IPS-20b (cell line): ENCODE measurements around the gene ARFRP1.

Experiments
- H3K27ac ChIP-seq: one replicate; pipeline ENCODE4 v1.5.1; 2013; ENCODE audit warnings: low read length
- H3K27me3 ChIP-seq: 2 replicates; pipeline ENCODE4 v1.6.1; 2013; ENCODE audit warnings: mild to moderate bottlenecking, low read length, inconsistent platforms; ENCODE audit not compliant: insufficient read depth
- H3K36me3 ChIP-seq: 2 replicates; pipeline ENCODE4 v1.6.1; 2013; ENCODE audit warnings: low read depth, mild to moderate bottlenecking, inconsistent platforms, low read length, moderate library complexity; ENCODE audit not compliant: insufficient read depth
- H3K4me1 ChIP-seq: 2 replicates; pipeline ENCODE4 v1.6.1; 2013; ENCODE audit warnings: mild to moderate bottlenecking, control low read depth, inconsistent platforms, low read length, moderate library complexity; ENCODE audit not compliant: insufficient read depth
- H3K4me3 ChIP-seq: 2 replicates; pipeline ENCODE4 v1.5.1; 2013; ENCODE audit warnings: mild to moderate bottlenecking, low read length, inconsistent platforms
- H3K9ac ChIP-seq: 2 replicates; pipeline ENCODE4 v1.6.1; 2013; ENCODE audit warnings: low read depth, mild to moderate bottlenecking, inconsistent platforms, low read length, moderate library complexity
- H3K9me3 ChIP-seq: 2 replicates; pipeline ENCODE4 v1.6.1; 2013; ENCODE audit warnings: mild to moderate bottlenecking, low read depth, low read length, inconsistent platforms; ENCODE audit not compliant: insufficient read depth

The ARFRP1 gene

DNA sequence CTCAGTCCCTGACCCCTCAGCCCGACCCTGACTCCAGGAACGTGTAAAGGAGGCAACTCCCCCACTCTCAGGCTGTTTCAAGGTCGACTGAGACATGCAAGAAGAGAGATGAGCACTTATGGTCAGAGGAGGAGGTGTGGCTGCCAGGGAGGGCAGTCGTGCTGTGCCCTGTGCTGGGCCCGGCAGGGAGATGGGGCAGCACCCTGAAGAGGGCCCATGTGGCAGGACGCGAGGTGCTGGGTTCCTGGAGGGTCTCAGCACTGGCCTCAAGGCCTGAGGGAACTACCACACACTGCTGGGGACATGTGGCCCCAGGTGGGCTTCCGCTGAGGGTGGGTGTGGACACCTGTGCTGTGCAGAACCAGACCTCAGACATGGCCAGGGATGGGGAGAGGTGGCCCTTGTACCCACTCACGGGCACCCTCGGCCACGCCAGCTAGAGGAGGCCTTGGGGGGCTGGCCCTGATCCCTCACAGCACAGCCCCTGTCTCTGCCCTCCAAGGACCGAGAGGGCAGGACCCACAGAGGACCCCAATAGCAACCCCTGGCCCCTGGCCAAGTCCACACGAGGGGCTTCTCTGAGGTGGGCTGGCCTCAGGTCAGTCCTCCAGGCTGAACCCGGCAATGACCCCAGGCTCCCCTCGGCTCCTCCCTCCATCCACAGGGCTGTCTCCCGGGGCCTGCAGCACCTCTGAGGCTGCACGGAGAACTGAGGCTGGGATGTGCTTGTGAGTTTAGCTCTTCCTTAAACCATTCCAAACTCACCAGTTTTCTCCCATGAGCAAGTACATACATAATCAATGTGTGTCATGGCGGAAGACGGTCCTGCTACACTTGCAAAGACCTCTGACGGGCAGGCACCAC is 40.5 kb upstream of the ARFRP1 start:
- Histone ChIP-seq H3K27ac (no peak overlapping the region), H3K4me3 (no peak overlapping the region), H3K9ac (no peak overlapping the region), H3K4me1 (no peaks in the 10 kb centered on the region), H3K9me3 (no peaks in the 10 kb centered on the region), H3K36me3 (peaks cover 11% of the 10 kb centered on the region; the same call in 1 of the 2 replicates), H3K27me3 (no peaks in the 10 kb centered on the region)

DNA sequence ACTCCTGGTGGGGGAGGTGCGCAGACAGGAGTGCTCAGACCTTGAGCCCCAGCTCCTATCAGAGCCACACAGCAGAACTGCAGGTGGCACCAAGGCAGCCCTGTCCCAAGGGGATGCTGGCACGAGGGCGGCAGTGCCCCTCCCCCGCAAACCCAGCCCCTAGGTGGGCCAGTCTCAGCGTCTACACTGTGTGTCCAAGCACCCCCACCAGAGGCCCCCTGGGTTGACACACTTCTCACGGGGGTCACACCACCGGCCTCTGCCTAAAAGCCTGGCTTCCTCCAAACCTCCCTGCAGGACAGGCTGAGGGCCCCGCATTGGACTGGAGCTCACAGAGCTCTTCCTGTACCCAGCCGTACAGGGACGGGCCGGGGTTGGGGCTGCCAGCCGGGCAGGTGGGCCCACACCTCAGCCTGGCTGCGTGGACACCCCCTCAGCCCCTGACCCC is 39.9 kb upstream of the ARFRP1 start:
- Histone ChIP-seq H3K9ac (no peak overlapping the region), H3K4me3 (no peak overlapping the region), H3K27me3 (no peaks in the 10 kb centered on the region), H3K27ac (no peak overlapping the region), H3K36me3 (peaks cover 14% of the 10 kb centered on the region; the same call in 1 of the 2 replicates), H3K4me1 (no peaks in the 10 kb centered on the region), H3K9me3 (no peaks in the 10 kb centered on the region)

DNA sequence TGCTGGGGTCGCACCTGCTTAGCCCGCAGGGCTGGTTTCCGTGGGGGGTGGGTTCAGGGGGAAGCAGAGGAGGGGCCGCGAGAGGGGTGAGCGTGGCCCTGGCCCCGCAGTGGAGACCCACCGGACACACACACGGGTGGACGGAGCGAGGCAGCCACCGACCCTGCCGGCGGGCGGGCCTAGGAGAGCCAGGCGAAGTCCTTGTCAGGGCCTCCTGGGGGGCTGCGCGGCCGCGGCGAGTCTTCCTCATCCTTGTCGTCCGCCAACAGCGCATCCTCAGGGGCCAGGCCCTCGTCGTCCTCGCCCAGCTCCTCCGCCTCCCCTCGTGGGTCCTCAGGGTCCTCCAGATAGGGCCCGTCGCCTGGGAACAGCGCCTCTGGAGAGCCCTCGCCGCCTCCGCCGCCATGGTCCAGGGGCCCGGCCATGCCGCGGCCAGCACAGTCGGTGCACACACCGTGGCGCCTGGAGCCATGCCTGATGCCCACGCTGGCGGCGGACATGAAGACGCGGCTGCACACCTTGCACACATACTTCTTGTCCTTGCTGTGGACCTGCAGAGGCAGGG is 39.1 kb upstream of the ARFRP1 start:
- no peak overlapping the region for H3K4me3 ChIP-seq
- H3K27me3 ChIP-seq, result no peaks in the 10 kb centered on the region
- no peak overlapping the region for H3K27ac ChIP-seq
- H3K36me3 ChIP-seq, result peaks cover 14% of the 10 kb centered on the region; the same call in 1 of the 2 replicates
- H3K9ac ChIP-seq, result no peak overlapping the region
- no peaks in the 10 kb centered on the region for H3K9me3 ChIP-seq
- no peaks in the 10 kb centered on the region for H3K4me1 ChIP-seq

DNA sequence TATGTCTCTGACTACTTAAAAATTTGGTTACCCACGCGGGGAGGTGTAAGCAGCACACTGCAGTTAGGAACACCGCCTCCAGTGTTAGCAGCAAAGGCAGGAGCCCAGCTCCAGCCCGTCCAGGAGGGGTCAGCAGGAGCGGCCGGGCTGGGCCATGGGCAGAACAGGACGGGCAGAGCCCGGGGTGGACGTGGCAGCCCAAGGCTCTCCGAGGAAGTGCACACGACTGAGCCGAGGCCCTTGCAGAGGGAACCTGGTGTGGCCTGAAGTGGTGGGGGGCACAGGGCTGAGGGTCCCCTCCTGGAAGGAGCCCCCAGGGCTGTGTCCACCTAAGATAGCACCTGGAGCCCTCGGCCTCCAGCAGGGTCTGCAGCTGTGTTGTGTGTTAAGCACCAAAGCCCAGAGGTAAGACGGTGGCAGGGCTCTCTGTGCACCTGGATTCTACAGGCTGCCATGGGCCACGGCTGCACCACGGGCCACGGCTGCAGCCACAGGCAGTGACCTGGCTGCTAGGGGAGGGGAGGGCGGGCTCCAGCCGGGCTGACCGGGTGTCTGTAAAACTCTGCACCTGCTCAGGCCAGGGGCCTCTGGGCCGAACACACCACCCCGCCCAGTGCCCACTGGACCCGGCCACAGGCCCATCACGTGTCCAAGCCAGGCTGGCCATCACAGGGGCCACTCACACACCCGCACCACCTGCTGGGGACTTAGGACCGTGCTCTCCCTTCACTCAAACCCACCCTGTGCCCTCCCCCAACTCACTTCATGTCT is 38.4 kb upstream of the ARFRP1 start:
- no peaks in the 10 kb centered on the region for H3K9me3 ChIP-seq
- H3K4me3 ChIP-seq, result no peak overlapping the region
- H3K4me1 ChIP-seq, result no peaks in the 10 kb centered on the region
- H3K27ac ChIP-seq, result no peak overlapping the region
- no peaks in the 10 kb centered on the region for H3K27me3 ChIP-seq
- H3K36me3 ChIP-seq, result peaks cover 14% of the 10 kb centered on the region; the same call in 1 of the 2 replicates
- no peak overlapping the region for H3K9ac ChIP-seq

DNA sequence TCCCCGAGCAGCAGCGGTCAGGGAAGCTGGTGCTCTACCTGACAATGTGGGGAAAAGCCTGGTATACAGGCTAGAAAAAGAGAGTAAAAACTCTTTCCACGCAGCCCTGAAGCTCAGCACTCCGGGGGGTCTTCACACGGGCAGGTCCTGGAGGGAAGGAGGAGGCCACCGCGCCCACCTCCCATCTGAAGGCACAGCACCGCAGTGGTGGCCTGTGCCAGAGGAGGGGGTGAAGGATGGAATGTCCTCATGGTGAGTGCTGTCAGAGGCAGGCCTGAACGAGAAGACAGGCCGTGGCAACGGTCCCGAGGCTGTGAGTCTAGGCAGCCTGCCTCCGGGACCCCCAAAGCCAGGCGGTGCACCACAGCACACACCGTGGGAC is 37.6 kb upstream of the ARFRP1 start:
- Histone ChIP-seq H3K4me1 (no peaks in the 10 kb centered on the region), H3K27me3 (no peaks in the 10 kb centered on the region), H3K36me3 (peaks cover 14% of the 10 kb centered on the region; the same call in 1 of the 2 replicates), H3K27ac (no peak overlapping the region), H3K4me3 (no peak overlapping the region), H3K9ac (no peak overlapping the region), H3K9me3 (no peaks in the 10 kb centered on the region)

DNA sequence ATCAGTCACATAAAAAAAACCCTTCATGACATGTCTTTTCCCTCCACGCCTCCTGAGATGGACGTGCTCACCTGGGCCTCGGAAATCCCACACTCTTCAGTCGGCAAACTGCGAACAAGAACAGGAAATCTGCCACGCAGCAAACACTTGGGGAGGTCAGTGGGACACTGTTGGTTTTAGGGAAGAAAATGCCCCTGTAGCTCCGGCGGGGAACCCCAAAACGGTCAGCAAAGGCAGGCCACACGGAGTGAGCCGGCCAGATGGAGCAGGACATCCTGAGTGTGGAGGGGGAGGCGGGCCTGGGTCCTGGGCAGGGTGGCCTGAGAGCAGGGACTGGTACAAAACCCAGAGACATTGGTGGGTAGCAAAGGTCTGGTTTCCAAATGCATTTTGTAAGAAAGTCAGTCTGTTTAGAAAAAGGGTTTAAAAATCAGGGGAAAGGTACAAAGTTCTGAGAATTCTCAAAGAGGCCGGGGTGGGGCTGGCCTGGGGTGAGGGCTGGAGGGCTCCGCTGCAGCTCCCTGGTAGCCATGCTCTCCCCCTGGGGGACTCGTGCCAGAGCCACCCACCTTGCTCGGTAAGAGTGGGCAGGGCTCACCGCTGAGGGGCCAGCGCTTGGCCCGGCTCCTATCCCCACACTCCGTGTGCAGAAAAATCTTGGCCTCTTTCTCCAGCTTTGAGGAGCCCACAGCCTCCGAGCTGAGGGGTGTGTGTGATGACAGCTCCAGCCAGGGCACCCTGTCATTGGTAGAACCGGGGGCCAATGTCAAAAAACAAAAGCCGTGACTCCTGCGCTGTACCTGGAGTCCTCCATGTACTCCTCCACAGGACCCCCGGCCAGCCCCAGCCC is 37.0 kb upstream of the ARFRP1 start:
- H3K27me3 ChIP-seq, result no peaks in the 10 kb centered on the region
- H3K4me3 ChIP-seq, result no peak overlapping the region
- no peak overlapping the region for H3K27ac ChIP-seq
- peaks cover 14% of the 10 kb centered on the region; the same call in 1 of the 2 replicates for H3K36me3 ChIP-seq
- no peaks in the 10 kb centered on the region for H3K4me1 ChIP-seq
- no peak overlapping the region for H3K9ac ChIP-seq
- H3K9me3 ChIP-seq, result no peaks in the 10 kb centered on the region

DNA sequence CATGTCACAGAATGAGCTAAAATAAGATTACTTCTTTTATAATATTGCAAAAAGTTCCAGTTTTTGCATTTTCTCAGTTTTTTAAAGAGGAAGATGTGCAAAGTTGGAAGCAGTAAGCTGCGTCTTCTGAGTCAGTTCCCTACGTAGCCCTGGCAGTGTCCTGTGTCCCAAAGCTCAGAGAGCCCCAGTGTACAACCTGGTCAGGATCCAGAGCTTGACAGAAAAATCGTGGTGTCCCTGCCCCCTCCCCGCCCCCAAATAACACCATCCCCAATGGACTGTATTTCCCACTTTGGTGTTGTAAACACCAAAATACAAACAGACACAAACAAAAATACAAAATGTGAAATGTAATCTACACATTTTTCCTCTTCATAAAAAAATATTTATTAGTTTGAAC is 36.4 kb upstream of the ARFRP1 start:
- Histone ChIP-seq H3K9me3 (no peaks in the 10 kb centered on the region), H3K27me3 (no peaks in the 10 kb centered on the region), H3K36me3 (peaks cover 14% of the 10 kb centered on the region; the same call in 1 of the 2 replicates), H3K27ac (no peak overlapping the region), H3K4me3 (no peak overlapping the region), H3K9ac (no peak overlapping the region), H3K4me1 (no peaks in the 10 kb centered on the region)

DNA sequence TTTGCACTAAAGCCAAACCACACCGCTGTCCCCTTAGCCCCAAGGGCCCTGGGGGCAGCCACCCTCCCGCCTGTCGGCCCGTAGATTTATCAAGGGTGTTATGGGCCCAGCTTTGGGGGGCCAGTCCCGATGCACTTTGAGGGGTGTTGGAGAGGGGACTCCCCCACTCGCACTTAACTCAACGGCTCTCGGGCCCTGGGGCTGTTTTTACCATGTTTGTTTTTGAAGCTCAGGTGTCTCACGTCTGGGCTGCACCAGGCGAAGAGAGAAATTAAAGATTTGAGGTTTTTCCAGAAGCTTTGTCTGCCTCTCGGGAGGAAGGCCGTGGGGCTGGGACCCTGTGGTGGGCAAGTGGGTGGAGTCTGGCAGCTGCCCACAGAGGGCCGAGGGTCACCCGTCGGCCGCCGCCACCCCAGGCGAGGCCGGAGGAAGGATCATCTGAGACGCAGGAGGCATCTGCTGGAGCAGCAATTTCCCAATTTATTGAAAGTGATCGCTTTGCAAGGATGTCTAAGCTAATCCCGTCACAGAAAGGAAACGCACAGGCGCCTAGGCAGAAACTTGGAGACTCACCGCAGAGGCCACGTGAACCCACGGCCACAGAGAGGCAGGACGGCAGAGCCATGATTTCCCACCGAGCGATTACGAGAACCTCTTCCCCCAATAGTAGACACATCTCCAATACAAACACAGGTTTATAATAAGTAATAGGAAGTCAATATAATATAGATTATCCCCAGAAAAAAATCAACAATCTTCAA is 35.6 kb upstream of the ARFRP1 start:
- H3K27ac ChIP-seq, result no peak overlapping the region
- no peak overlapping the region for H3K9ac ChIP-seq
- H3K36me3 ChIP-seq, result peaks cover 14% of the 10 kb centered on the region; the same call in 1 of the 2 replicates
- H3K27me3 ChIP-seq, result no peaks in the 10 kb centered on the region; the same call in 1 of the 2 replicates
- H3K4me1 ChIP-seq, result no peaks in the 10 kb centered on the region
- H3K4me3 ChIP-seq, result no peak overlapping the region
- no peaks in the 10 kb centered on the region for H3K9me3 ChIP-seq

DNA sequence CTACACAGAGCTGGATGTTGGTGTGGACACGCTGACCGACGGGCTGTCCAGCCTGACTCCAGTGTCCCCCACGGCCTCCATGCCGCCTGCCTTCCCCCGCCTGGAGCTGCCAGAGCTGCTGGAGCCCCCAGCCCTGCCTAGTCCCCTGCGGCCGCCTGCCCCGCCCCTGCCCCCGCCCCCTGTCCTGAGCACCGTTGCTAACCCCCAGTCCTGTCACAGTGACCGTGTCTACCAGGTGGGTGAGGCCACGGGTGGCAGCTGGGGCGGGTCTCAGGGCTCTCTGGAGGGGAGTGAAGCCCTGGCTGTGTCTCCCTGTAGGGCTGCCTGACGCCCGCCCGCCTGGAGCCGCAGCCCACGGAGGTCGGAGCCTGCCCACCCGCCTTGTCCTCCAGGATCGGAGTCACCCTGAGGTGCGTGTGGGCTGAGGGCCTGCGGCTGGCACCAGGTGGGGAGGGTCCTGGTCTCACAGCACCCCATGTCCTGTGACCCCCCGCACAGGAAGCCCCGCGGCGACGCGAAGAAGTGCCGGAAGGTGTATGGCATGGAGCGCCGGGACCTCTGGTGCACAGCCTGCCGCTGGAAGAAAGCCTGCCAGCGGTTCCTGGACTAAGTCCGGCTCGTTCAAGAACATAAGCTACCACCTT is 34.7 kb upstream of the ARFRP1 start:
- no peak overlapping the region for H3K4me3 ChIP-seq
- H3K9ac ChIP-seq, result no peak overlapping the region
- H3K27me3 ChIP-seq, result no peaks in the 10 kb centered on the region; the same call in 1 of the 2 replicates
- peaks cover 14% of the 10 kb centered on the region; the same call in 1 of the 2 replicates for H3K36me3 ChIP-seq
- H3K4me1 ChIP-seq, result no peaks in the 10 kb centered on the region
- H3K27ac ChIP-seq, result no peak overlapping the region
- no peaks in the 10 kb centered on the region for H3K9me3 ChIP-seq

DNA sequence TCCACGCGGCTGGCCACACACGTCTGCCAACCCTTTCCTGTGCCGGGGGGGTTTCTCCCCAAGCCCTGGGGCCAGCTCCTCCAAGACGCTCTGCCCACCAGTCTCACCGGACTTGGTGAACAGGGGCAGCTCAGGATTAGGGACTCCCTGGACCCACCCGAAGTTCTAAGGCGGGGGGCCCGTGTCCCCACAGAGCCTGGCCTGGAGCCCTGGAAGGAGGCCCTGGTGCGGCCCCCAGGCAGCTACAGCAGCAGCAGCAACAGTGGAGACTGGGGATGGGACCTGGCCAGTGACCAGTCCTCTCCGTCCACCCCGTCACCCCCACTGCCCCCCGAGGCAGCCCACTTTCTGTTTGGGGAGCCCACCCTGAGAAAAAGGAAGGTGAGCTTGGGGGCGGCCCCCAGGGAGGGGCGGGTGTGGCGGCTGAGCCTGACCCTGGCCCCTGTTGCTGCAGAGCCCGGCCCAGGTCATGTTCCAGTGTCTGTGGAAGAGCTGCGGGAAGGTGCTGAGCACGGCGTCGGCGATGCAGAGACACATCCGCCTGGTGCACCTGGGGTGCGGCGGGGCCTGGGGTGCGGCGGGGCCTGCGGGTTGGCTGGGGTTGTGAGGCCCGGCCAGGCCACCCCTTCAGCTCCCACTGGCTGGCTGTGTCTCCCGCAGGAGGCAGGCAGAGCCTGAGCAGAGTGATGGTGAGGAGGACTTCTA is 34.1 kb upstream of the ARFRP1 start:
- no peaks in the 10 kb centered on the region for H3K4me1 ChIP-seq

More for the DNA sequence above, 34.1 kb upstream of the ARFRP1 start:
- no peak overlapping the region; the same call in 1 of the 2 replicates for H3K4me3 ChIP-seq
- peaks cover 14% of the 10 kb centered on the region; the same call in 1 of the 2 replicates for H3K36me3 ChIP-seq
- no peaks in the 10 kb centered on the region for H3K9me3 ChIP-seq
- H3K27ac ChIP-seq, result no peak overlapping the region
- no peaks in the 10 kb centered on the region; the same call in 1 of the 2 replicates for H3K27me3 ChIP-seq
- H3K9ac ChIP-seq, result peak overlapping the region; percentile 76
